Smooth muscle cell (in vitro differentiated cells): ENCODE results near the gene MBD3L2B. TPM values are rescaled to one million over a fixed set of nuclear protein-coding genes. Genes with fewer than 3 reads are reported as not detected.
"Not testable (repeated sequence)": the region's sequence is repeated elsewhere in the genome, so short reads cannot be mapped to it uniquely, and the experiment has no call there.

Experiments used
- DNase-seq: peaks from one replicate; lab custom pipeline; 2025; ENCODE audit not compliant: unreplicated experiment; lab: John Stamatoyannopoulos, UW
- H2AFZ ChIP-seq: fragments of 200-600 bp; sonication (generic); 2 replicates; pipeline ENCODE4 v1.6.0; 2016; ENCODE audit warnings: antibody characterized with exemption, low read depth, mild to moderate bottlenecking
- H3F3A ChIP-seq: fragments of 200-600 bp; sonication (generic); 2 replicates; pipeline ENCODE4 v1.6.0; 2017; ENCODE audit warnings: antibody characterized with exemption, low read depth
- H3K27ac ChIP-seq: fragments of 200-600 bp; sonication (generic); 2 replicates; pipeline ENCODE4 v1.5.1; 2016; ENCODE audit warnings: low read depth, mild to moderate bottlenecking
- H3K27me3 ChIP-seq: fragments of 200-600 bp; sonication (generic); 2 replicates; pipeline ENCODE4 v1.6.1; 2016; ENCODE audit warnings: low read depth, mild to moderate bottlenecking
- H3K36me3 ChIP-seq: fragments of 200-600 bp; sonication (generic); 2 replicates; pipeline ENCODE4 v1.5.1; 2016; ENCODE audit warnings: low read depth
- H3K4me1 ChIP-seq: fragments of 200-600 bp; sonication (generic); 2 replicates; pipeline ENCODE4 v1.5.1; 2016; ENCODE audit warnings: low read depth
- H3K4me2 ChIP-seq: fragments of 200-600 bp; sonication (generic); 2 replicates; pipeline ENCODE4 v1.6.0; 2016; ENCODE audit warnings: mild to moderate bottlenecking
- H3K4me3 ChIP-seq: fragments of 200-600 bp; sonication (generic); 2 replicates; pipeline ENCODE4 v1.5.1; 2016; ENCODE audit warnings: mild to moderate bottlenecking
- H3K79me2 ChIP-seq: fragments of 200-600 bp; sonication (generic); 2 replicates; pipeline ENCODE4 v1.6.0; 2016; ENCODE audit warnings: low read depth, mild to moderate bottlenecking
- H3K9ac ChIP-seq: fragments of 200-600 bp; sonication (generic); 2 replicates; pipeline ENCODE4 v1.6.0; 2016; ENCODE audit warnings: low read depth
- H3K9me3 ChIP-seq: fragments of 200-600 bp; sonication (generic); replicated peaks from 2 replicates; pipeline ENCODE4 v1.5.1; 2016; ENCODE audit warnings: low read depth
- H4K20me1 ChIP-seq: fragments of 200-600 bp; sonication (generic); 2 replicates; pipeline ENCODE4 v1.6.0; 2016; ENCODE audit warnings: low read depth
- CTCF ChIP-seq: fragments of 200-600 bp; sonication (generic); IDR thresholded peaks from 2 replicates; pipeline ENCODE4 v1.5.1; 2017; ENCODE audit warnings: borderline replicate concordance, mild to moderate bottlenecking, antibody characterized with exemption; ENCODE audit not compliant: insufficient read depth, poor library complexity, severe bottlenecking
- WGBS: methylation state at CpG from one replicate; pipeline ENCODE4 v1.1.7; 2016; ENCODE audit warnings: low lambda C conversion rate; 5-methylcytosine and 5-hydroxymethylcytosine counted together
- polyA plus RNA-seq: library from polyadenylated mRNA; unstranded; fragments of >200 nt; fragmentation: Nextera tagmentation; extraction: Ambion mirVana; gene quantifications from 2 replicates; pipeline ENCODE4 v1.2.1, GENCODE V29; 2016
- total RNA-seq: library from RNA; depleted of rRNA; stranded (reverse); fragments of >200 nt; gene quantifications from 2 replicates; pipeline ENCODE4 v1.2.3, GENCODE V29; 2014

The MBD3L2B gene
- total and polyA plus RNA-seq, 2 experiments from 2014 or later, result not detected

- not testable (repeated sequence) for H3K9ac ChIP-seq, DNase-seq, H3K27me3 ChIP-seq, H3K4me1 ChIP-seq, H4K20me1 ChIP-seq, H2AFZ ChIP-seq, H3K79me2 ChIP-seq, H3K4me2 ChIP-seq, H3K27ac ChIP-seq, H3K36me3 ChIP-seq, H3K9me3 ChIP-seq, H3K4me3 ChIP-seq, H3F3A ChIP-seq
- WGBS, result no CpG with 5 or more reads among the region's 9 CpGs
Measured at GRCh38 chr19:7030278-7030677, 9.0 kb upstream of the MBD3L2B start, which contains the start of gene MBD3L5. MBD3L5 (plus strand) TSS chr19:7030578; CDS start chr19:7030612, 34 bp downstream.

- not testable (repeated sequence) for H3K79me2 ChIP-seq, H3K27me3 ChIP-seq, H3K4me3 ChIP-seq, H3K4me1 ChIP-seq, H4K20me1 ChIP-seq, H3K36me3 ChIP-seq, H3F3A ChIP-seq, H3K27ac ChIP-seq, H2AFZ ChIP-seq, H3K9ac ChIP-seq, H3K9me3 ChIP-seq, H3K4me2 ChIP-seq, DNase-seq
- WGBS, result no CpG with 5 or more reads among the region's 1 CpG
Measured at GRCh38 chr19:7028790-7029189, 7.6 kb upstream of the MBD3L2B start.

- WGBS, result 83% methylated on average over 6 of the region's 6 CpGs
- Histone ChIP-seq H3K27ac (no peak overlapping the region), H3K9me3 (no peaks in the 10 kb centered on the region), H3F3A (no peaks in the 10 kb centered on the region), H3K4me2 (no peak overlapping the region), H3K36me3 (no peaks in the 10 kb centered on the region), H3K79me2 (no peaks in the 10 kb centered on the region), H3K9ac (no peak overlapping the region), H2AFZ (no peak overlapping the region), H3K27me3 (no peaks in the 10 kb centered on the region), H3K4me3 (no peak overlapping the region), H3K4me1 (no peaks in the 10 kb centered on the region), H4K20me1 (no peaks in the 10 kb centered on the region)
- no peak for DNase-seq
- TF ChIP-seq CTCF, result no peak
Measured at GRCh38 chr19:7018828-7019227, 2.4 kb downstream of the MBD3L2B start.

GRCh38 chr19:7013678-7014077, 7.6 kb downstream of the MBD3L2B start:
- 61% methylated on average over 4 of the region's 4 CpGs for WGBS

More at GRCh38 chr19:7013678-7014077, 7.6 kb downstream of the MBD3L2B start:
- no peaks in the 10 kb centered on the region for H3K36me3 ChIP-seq
- no peak overlapping the region for H3K4me3 ChIP-seq
- H3K27ac ChIP-seq, result no peak overlapping the region
- no peaks in the 10 kb centered on the region for H3K27me3 ChIP-seq
- H4K20me1 ChIP-seq, result no peaks in the 10 kb centered on the region
- H2AFZ ChIP-seq, result no peak overlapping the region
- no peak for TF ChIP-seq CTCF
- no peak overlapping the region for H3K9ac ChIP-seq
- H3K4me2 ChIP-seq, result no peak overlapping the region
- no peaks in the 10 kb centered on the region for H3F3A ChIP-seq
- no peaks in the 10 kb centered on the region for H3K4me1 ChIP-seq
- no peaks in the 10 kb centered on the region for H3K79me2 ChIP-seq
- H3K9me3 ChIP-seq, result no peaks in the 10 kb centered on the region
- no peak for DNase-seq
